CD4-positive, alpha-beta T cell treated with Interleukin-6 for 4 hours (primary cell): ENCODE measurements around the gene RAP1GDS1.
"Not testable (repeated sequence)": the region's sequence is repeated elsewhere in the genome, so short reads cannot be mapped to it uniquely, and the experiment has no call there.

ENCODE experiments used
- DNase-seq: peaks from one replicate; pipeline ENCODE4 v3.0.0-alpha.2; 2020; ENCODE audit warnings: mixed read lengths

The RAP1GDS1 gene

GRCh38 chr4:98288671-98289070 lies 27.5 kb downstream of the RAP1GDS1 start:
- not testable (repeated sequence) for DNase-seq

DNA sequence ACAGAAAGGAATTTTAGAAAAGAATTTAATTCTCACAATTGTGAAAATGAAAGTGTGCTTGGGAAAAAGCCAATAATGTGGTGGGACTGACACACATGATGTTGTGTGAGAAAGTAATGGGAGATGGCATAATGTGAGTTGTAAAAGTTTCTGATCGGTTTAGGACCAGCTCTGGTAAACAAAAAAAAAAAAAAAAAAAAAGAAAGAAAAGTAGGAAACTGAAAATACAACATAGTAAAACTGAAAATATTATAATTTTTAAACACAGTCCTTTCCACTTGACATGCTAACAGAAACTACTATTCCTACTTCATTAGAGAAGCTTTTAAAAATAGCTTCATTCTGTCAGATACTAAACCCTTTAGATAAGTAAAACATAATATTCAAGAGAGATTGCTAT lies 28.2 kb downstream of the RAP1GDS1 start:
- DNase-seq = no peak

GRCh38 chr4:98290511-98290910 lies 29.3 kb downstream of the RAP1GDS1 start:
- no peak for DNase-seq

- no peak for DNase-seq
Observed at GRCh38 chr4:98293104-98293887, 32.1 kb downstream of the RAP1GDS1 start.

GRCh38 chr4:98298022-98298421 lies 36.8 kb downstream of the RAP1GDS1 start:
- no peak for DNase-seq

DNA sequence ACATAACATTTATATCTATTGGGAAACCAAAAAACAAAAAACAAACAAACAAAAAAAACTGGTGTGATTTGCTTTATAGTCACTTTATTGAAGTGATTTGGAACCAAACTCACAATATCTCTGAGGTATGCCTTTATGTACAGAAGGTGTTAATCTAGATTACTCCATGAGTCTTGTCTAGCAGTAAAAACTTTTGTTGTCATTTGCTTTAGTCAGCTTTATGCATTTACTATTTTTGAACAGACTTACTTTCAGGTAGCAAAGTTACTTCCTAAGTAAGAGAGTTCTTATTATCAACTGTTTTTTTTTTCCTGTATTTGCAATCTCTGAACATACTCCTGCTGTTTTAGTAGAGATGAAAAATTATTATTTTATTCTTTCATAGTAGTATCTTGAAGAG lies 39.5 kb downstream of the RAP1GDS1 start:
- DNase-seq = no peak

- DNase-seq = no peak
Observed at GRCh38 chr4:98305576-98305975, 44.4 kb downstream of the RAP1GDS1 start.

DNA sequence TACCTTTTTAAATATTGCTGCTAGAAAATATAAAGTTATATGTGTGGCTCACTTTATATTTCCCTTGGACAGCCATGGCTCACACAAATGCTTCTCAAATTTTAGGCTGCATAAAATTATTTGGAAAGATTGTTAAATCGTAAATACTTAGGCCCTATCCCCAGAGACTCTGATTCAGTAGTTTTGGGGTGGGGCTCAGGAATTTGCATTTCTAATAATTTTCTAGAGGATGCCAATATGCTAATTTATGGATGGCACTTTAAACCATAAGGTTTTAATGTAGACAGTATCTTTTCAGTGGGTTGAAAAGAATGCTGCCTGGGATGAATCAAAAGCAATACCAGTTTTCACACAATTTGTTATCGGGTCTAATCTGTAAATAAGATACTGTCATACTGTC lies 49.7 kb downstream of the RAP1GDS1 start:
- no peak for DNase-seq

- no peak for DNase-seq
Observed at GRCh38 chr4:98311656-98312055, 50.5 kb downstream of the RAP1GDS1 start.

DNA sequence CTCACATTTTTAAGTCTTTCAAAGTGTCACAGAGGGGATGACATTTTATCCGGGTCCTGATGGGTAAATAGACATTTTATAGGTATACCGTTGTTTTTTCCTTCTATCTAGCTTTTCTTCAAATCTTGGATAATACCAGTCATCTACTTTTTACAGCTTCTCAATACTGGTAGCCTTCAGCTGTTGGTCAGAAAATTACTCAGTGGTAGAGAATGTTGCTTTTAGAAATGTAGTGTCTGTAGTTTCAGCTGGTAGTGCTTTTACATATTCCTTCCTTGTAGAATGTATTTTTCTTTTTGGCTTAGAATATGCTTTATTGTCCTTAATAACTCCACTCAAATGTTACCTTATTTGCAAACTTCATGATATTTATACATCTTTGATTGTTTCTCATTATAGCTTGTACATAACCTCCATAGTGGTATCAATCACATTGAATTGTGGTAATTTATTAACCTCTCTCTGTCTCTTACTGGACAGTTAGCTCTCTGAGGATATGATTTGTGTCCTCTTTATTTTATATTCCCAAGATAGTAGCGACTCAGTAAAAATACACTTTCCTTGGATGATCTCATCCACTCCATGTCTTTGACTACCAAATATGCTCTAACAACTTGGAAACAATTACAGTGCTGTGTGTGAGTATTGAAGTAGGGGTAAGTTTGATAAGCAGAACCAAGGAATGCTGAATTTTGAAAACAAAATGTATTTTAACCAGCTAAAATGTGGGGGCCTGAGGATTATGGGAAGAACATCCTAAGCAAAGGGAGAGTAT lies 53.8 kb downstream of the RAP1GDS1 start:
- DNase-seq = no peak

DNA sequence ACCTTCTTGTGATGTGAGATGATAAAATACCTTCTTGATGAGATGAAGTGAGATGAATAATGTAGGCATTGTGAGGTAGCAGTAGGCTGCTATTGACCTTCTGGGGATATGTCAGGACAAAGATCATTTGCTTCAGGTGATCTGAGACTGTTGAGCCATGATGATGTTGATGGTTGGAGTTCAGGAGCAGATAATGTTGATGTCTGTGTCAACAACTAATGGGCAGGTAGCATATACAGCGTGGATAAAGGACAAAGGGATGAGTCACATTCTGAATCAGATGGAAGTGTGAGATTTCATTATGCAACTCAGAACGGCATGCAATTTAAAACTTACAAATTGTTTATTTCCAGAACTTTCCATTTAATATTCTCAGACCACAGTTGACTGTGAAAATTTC lies 57.3 kb downstream of the RAP1GDS1 start:
- no peak for DNase-seq

GRCh38 chr4:98319021-98319420 lies 57.8 kb downstream of the RAP1GDS1 start:
- no peak for DNase-seq

GRCh38 chr4:98326168-98326567 lies 65.0 kb downstream of the RAP1GDS1 start:
- DNase-seq = no peak

- no peak for DNase-seq
Observed at GRCh38 chr4:98327694-98328093, 66.5 kb downstream of the RAP1GDS1 start.

DNA sequence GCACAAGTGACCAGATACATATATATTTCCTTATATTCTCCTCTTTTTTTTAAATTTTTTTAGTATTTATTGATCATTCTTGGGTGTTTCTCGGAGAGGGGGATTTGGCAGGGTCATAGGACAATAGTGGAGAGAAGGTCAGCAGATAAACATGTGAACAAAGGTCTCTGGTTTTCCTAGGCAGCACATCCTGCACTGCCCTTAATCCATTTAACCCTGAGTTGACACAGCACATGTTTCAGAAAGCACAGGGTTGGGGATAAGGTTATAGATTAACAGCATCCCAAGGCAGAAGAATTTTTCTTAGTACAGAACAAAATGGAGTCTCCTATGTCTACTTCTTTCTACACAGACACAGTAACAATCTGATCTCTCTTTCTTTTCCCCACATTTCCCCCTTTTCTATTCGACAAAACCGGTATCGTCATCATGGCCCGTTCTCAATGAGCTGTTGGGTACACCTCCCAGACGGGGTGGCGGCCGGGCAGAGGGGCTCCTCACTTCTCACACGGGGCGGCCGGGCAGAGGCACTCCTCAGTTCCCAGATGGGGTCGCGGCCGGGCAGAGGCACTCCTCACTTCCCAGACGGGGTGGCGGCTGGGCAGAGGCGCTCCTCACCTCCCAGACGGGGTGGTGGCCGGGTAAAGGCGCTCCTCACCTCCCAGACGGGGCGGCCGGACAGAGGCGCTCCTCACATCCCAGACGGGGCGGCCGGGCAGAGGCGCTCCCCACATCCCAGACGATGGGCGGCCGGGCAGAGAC lies 68.9 kb downstream of the RAP1GDS1 start:
- DNase-seq = not testable (repeated sequence)

DNA sequence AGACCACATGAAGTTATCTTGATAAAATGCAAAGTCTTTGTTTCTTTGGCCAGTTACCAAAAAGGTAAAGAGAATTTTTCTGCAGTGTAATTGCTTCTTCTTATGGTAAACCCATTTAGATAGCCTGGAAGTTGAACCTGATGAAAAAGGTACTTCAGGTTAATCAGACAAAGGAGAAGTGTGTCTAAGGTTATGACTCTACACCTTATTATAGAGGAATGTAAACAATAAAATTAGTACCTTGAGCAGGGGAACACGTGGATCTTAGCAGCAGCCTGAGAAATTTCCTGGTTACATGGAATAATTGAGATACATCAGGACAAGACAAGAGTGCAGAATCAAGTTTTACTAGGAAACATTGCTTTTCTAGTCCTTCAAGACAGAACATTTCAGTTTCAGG lies 70.8 kb downstream of the RAP1GDS1 start:
- DNase-seq = no peak

DNA sequence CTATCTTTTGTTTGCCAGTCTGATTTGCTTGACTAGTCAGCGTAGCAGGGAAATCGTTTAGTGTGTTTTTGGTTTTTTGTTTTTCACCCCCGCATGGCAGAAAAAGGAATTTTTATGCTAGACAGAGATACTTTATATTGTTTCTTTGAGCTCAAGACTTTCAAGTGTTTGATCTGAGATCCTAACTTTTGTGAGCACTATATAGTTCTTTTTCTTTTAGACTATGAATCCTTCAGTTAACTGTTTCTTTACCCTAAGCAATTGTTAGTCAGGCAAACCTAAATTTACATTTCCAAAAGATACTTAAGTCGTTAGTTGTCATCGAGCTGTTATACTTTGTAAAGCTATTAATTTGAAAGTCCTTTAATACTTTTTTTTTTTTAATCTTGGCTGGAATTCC lies 73.3 kb downstream of the RAP1GDS1 start:
- no peak for DNase-seq

- no peak for DNase-seq
Observed at GRCh38 chr4:98338761-98339438, 77.7 kb downstream of the RAP1GDS1 start.

GRCh38 chr4:98341309-98341708 lies 80.1 kb downstream of the RAP1GDS1 start:
- no peak for DNase-seq

GRCh38 chr4:98343626-98344025 lies 82.4 kb downstream of the RAP1GDS1 start:
- no peak for DNase-seq

- DNase-seq = no peak
Observed at GRCh38 chr4:98345838-98346237, 84.7 kb downstream of the RAP1GDS1 start.

DNA sequence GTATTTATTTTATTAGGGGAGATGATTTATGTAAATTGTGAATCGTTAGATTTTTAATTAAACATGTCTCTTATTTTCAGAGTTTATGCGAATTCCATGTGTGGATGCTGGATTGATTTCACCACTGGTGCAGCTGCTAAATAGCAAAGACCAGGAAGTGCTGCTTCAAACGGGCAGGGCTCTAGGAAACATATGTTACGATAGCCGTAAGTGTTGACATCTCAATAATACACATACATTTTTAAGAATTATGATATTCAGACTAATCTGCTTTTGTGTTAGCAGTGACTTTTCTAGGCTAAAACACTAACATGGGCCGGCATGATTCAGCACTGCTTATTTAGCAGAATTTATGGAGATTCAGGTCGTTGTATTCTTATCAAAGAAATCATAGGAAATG lies 91.2 kb downstream of the RAP1GDS1 start:
- DNase-seq = no peak

DNA sequence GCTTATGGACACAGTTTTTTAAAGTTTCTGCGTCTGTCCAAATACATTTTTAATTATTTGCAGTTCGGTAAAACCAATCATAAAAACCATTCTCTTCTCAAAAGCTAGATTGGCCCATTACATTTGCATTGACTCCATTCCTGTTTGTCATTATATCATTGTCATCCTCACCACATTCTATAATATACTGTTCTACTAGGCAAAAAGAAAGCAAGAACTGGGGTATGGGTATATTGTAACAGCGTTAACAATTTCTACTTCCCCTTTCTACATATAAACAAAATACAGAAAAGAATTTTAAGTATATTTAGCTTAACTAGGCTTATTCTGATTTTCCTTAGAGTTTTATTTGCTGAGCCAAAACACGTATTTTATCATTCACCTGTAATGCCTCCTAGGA lies 91.8 kb downstream of the RAP1GDS1 start:
- DNase-seq = no peak
